DMS114 treated with DMSO at 0.1 percent for 48 hours (cell line): ENCODE results near the gene TAS2R60.
"Not testable (repeated sequence)": the region's sequence is repeated elsewhere in the genome, so short reads cannot be mapped to it uniquely, and the experiment has no call there.

Experiments used
- DNase-seq: peaks from one replicate; lab custom pipeline; 2025; ENCODE audit not compliant: unreplicated experiment; lab: John Stamatoyannopoulos, UW

The TAS2R60 gene

GRCh38 chr7:143472071-143472689 lies 28.9 kb downstream of the TAS2R60 start:
- not testable (repeated sequence) for DNase-seq

GRCh38 chr7:143477501-143478150 lies 34.4 kb downstream of the TAS2R60 start, which contains the start of gene TAS2R41:
Gene TAS2R41, plus strand, starts transcription at chr7:143477873. Its CDS starts 0 bp downstream, at chr7:143477873.
- DNase-seq: no peak

- DNase-seq: no peak
Measured at GRCh38 chr7:143479055-143479766, 36.0 kb downstream of the TAS2R60 start.

GRCh38 chr7:143480501-143480900 lies 37.2 kb downstream of the TAS2R60 start:
- DNase-seq: no peak

GRCh38 chr7:143484119-143484518 lies 40.9 kb downstream of the TAS2R60 start:
- no peak for DNase-seq

GRCh38 chr7:143485094-143485493 lies 41.8 kb downstream of the TAS2R60 start:
- DNase-seq: no peak

GRCh38 chr7:143485500-143485899 lies 42.2 kb downstream of the TAS2R60 start:
- DNase-seq: no peak

GRCh38 chr7:143486266-143486665 lies 43.0 kb downstream of the TAS2R60 start:
- not testable (repeated sequence) for DNase-seq

- no peak for DNase-seq
Measured at GRCh38 chr7:143487061-143487460, 43.8 kb downstream of the TAS2R60 start.

- no peak for DNase-seq
Measured at GRCh38 chr7:143487566-143487965, 44.3 kb downstream of the TAS2R60 start.

GRCh38 chr7:143490717-143491306 lies 47.6 kb downstream of the TAS2R60 start:
- no peak for DNase-seq

GRCh38 chr7:143492043-143492471 lies 48.8 kb downstream of the TAS2R60 start:
- DNase-seq: no peak

GRCh38 chr7:143492799-143493739 lies 49.8 kb downstream of the TAS2R60 start:
- DNase-seq: no peak

- DNase-seq: no peak
Measured at GRCh38 chr7:143493751-143494150, 50.5 kb downstream of the TAS2R60 start.
